Brain microvascular endothelial cell (primary cell): ENCODE results near the gene TNP1.

ENCODE experiments used
- DNase-seq: peaks from one replicate; pipeline ENCODE4 v3.0.0-alpha.2; 2020
- H3K27ac ChIP-seq: fragments of 250-450 bp; sonication (Bioruptor Pico); 2 replicates; pipeline ENCODE4 v1.5.1; 2020; ENCODE audit warnings: mild to moderate bottlenecking, moderate library complexity
- H3K27me3 ChIP-seq: fragments of 250-450 bp; sonication (Bioruptor Pico); replicated peaks from 2 replicates; pipeline ENCODE4 v1.5.1; 2020; ENCODE audit warnings: mild to moderate bottlenecking
- H3K36me3 ChIP-seq: fragments of 250-450 bp; sonication (Bioruptor Pico); replicated peaks from 2 replicates; pipeline ENCODE4 v1.5.1; 2020; ENCODE audit warnings: mild to moderate bottlenecking
- H3K4me3 ChIP-seq: 2 replicates; pipeline ENCODE4 v1.5.1; 2011; ENCODE audit warnings: low read depth, mild to moderate bottlenecking, control low read depth, low read length, moderate library complexity
- CTCF ChIP-seq: IDR thresholded peaks from 2 replicates; pipeline ENCODE4 v1.5.1; 2011; ENCODE audit warnings: low read depth, mild to moderate bottlenecking, moderate library complexity, low read length, control low read depth, inconsistent platforms; ENCODE audit errors: missing control alignments
- in situ Hi-C: cut with HindIII; loops from 2 replicates; pipeline ENCODE4 v1.10.0; 2017; ENCODE audit warnings: low sequenced_read_pairs, low pct_ligation_motif_present

The TNP1 gene

GRCh38 chr2:216903470-216903869, 43.6 kb upstream of the TNP1 start:
- in situ Hi-C loops, result no loop called here
- Histone ChIP-seq H3K27ac (no peak overlapping the region), H3K36me3 (no peaks in the 10 kb centered on the region), H3K27me3 (no peaks in the 10 kb centered on the region), H3K4me3 (no peak overlapping the region)
- DNase-seq, result no peak
- no peak for TF ChIP-seq CTCF

- no peak overlapping the region for H3K27ac ChIP-seq
- TF ChIP-seq CTCF, result no peak
- in situ Hi-C loops, result no loop called here
- H3K4me3 ChIP-seq, result no peak overlapping the region
- DNase-seq, result no peak
- H3K27me3 ChIP-seq, result no peaks in the 10 kb centered on the region
- H3K36me3 ChIP-seq, result no peaks in the 10 kb centered on the region
Observed at GRCh38 chr2:216901273-216901672, 41.4 kb upstream of the TNP1 start.

GRCh38 chr2:216900406-216900805, 40.5 kb upstream of the TNP1 start:
- Histone ChIP-seq H3K4me3 (no peak overlapping the region), H3K36me3 (no peaks in the 10 kb centered on the region), H3K27ac (no peak overlapping the region), H3K27me3 (no peaks in the 10 kb centered on the region)
- no peak for DNase-seq
- in situ Hi-C loops, result no loop called here
- TF ChIP-seq CTCF, result no peak

- in situ Hi-C loops, result no loop called here
- Histone ChIP-seq H3K4me3 (no peak overlapping the region), H3K36me3 (no peaks in the 10 kb centered on the region), H3K27me3 (no peaks in the 10 kb centered on the region), H3K27ac (no peak overlapping the region)
- TF ChIP-seq CTCF, result no peak
- DNase-seq, result no peak
Observed at GRCh38 chr2:216897561-216898203, 37.8 kb upstream of the TNP1 start.

GRCh38 chr2:216890138-216890537, 30.3 kb upstream of the TNP1 start:
- DNase-seq, result no peak
- Histone ChIP-seq H3K4me3 (no peak overlapping the region), H3K27ac (no peak overlapping the region), H3K36me3 (no peaks in the 10 kb centered on the region), H3K27me3 (no peaks in the 10 kb centered on the region)
- in situ Hi-C loops, result no loop called here
- TF ChIP-seq CTCF, result no peak

GRCh38 chr2:216888887-216889622, 29.2 kb upstream of the TNP1 start:
- no peak for DNase-seq
- Histone ChIP-seq H3K27ac (no peak overlapping the region), H3K36me3 (no peaks in the 10 kb centered on the region), H3K27me3 (no peaks in the 10 kb centered on the region), H3K4me3 (no peak overlapping the region)
- TF ChIP-seq CTCF, result no peak
- in situ Hi-C loops, result no loop called here
